HEK293 (cell line): Measurements from ENCODE around the gene SPECC1L.
"Not testable (repeated sequence)": the region's sequence is repeated elsewhere in the genome, so short reads cannot be mapped to it uniquely, and the experiment has no call there.

ENCODE experiments used
- CTCF ChIA-PET: fragments of 350-600 bp; formaldehyde crosslinking; extraction: SDS; loops from one replicate; lab custom pipeline; 2021; ENCODE audit warnings: antibody characterized with exemption; lab: Yijun Ruan, JAX
- POLR2A ChIA-PET: fragments of 300-600 bp; formaldehyde crosslinking; extraction: SDS; loops from one replicate; lab custom pipeline; 2020; ENCODE audit warnings: antibody characterized with exemption, inconsistent platforms; lab: Yijun Ruan, JAX
- H3K27ac ChIP-seq: fragments of 200-500 bp; sonication (Bioruptor generic); 2 replicates; pipeline ENCODE4 v1.5.1; 2014; ENCODE audit warnings: low read depth, low read length, control low read depth, inconsistent platforms; ENCODE audit errors: extremely low read depth
- H3K36me3 ChIP-seq, 2 experiments: fragments of 200-500 bp in 1 of 2; sonication (Bioruptor generic) in 1 of 2; 1 replicate in 1 of 2; 2 replicates in 1 of 2; pipeline ENCODE4 v1.5.1; 2014 to 2017; ENCODE audit warnings: inconsistent platforms in 2 of 2, low read length in 2 of 2; ENCODE audit not compliant: control insufficient read depth in 2 of 2, insufficient read depth in 1 of 2
- H3K4me1 ChIP-seq: fragments of 200-500 bp; sonication (Bioruptor generic); 2 replicates; pipeline ENCODE4 v1.5.1; 2014; ENCODE audit warnings: mild to moderate bottlenecking, low read length, inconsistent platforms; ENCODE audit not compliant: control insufficient read depth, insufficient read depth
- H3K4me3 ChIP-seq: 2 replicates; pipeline ENCODE4 v1.5.1; 2011; ENCODE audit warnings: low read depth, mild to moderate bottlenecking, control low read depth, low read length, moderate library complexity
- H3K9me3 ChIP-seq: fragments of 200-500 bp; sonication (Bioruptor generic); 2 replicates; pipeline ENCODE4 v1.5.1; 2014; ENCODE audit warnings: low read depth, low read length, inconsistent platforms; ENCODE audit not compliant: control insufficient read depth, insufficient read depth
- GLIS1 ChIP-seq: fragments of 450-650 bp; formaldehyde crosslinking; IDR thresholded peaks from 2 replicates; pipeline ENCODE4 v1.5.1; 2016; ENCODE audit warnings: missing biosample characterization, missing genetic modification characterization
- RBAK ChIP-seq: fragments of 450-650 bp; formaldehyde crosslinking; IDR thresholded peaks from 2 replicates; pipeline ENCODE4 v1.5.1; 2016; ENCODE audit warnings: missing biosample characterization, missing genetic modification characterization
- ZEB2 ChIP-seq: fragments of 450-650 bp; formaldehyde crosslinking; IDR thresholded peaks from 2 replicates; pipeline ENCODE4 v1.5.1; 2016; ENCODE audit warnings: missing biosample characterization, missing genetic modification characterization
- ZFHX2 ChIP-seq: fragments of 450-650 bp; formaldehyde crosslinking; conservative IDR thresholded peaks from 2 replicates; pipeline ENCODE4 v1.5.1; 2016; ENCODE audit warnings: missing biosample characterization, missing genetic modification characterization
- ZNF10 ChIP-seq: fragments of 450-650 bp; formaldehyde crosslinking; IDR thresholded peaks from 2 replicates; pipeline ENCODE4 v1.5.1; 2017; ENCODE audit warnings: missing biosample characterization, missing genetic modification characterization
- ZNF121 ChIP-seq: fragments of 450-650 bp; formaldehyde crosslinking; IDR thresholded peaks from 2 replicates; pipeline ENCODE4 v1.5.1; 2016; ENCODE audit warnings: missing biosample characterization, missing genetic modification characterization
- ZNF138 ChIP-seq: fragments of 450-650 bp; formaldehyde crosslinking; IDR thresholded peaks from 2 replicates; pipeline ENCODE4 v1.5.1; 2016; ENCODE audit warnings: missing biosample characterization, missing genetic modification characterization, borderline replicate concordance
- ZNF184 ChIP-seq: fragments of 450-650 bp; IDR thresholded peaks from 2 replicates; pipeline ENCODE4 v1.5.1; 2018; ENCODE audit warnings: missing biosample characterization, mild to moderate bottlenecking, missing genetic modification characterization
- ZNF19 ChIP-seq: fragments of 450-650 bp; formaldehyde crosslinking; IDR thresholded peaks from 2 replicates; pipeline ENCODE4; 2016; ENCODE audit warnings: missing biosample characterization, missing genetic modification characterization, low read depth
- ZNF510 ChIP-seq: fragments of 450-650 bp; formaldehyde crosslinking; IDR thresholded peaks from 2 replicates; pipeline ENCODE4 v1.5.1; 2018; ENCODE audit warnings: mild to moderate bottlenecking, missing genetic modification characterization, missing biosample characterization; ENCODE audit not compliant: insufficient replicate concordance
- ZNF521 ChIP-seq: fragments of 450-650 bp; formaldehyde crosslinking; IDR thresholded peaks from 2 replicates; pipeline ENCODE4 v1.5.1; 2017; ENCODE audit warnings: missing biosample characterization, mild to moderate bottlenecking, missing genetic modification characterization
- ZNF571 ChIP-seq: fragments of 450-650 bp; formaldehyde crosslinking; IDR thresholded peaks from 2 replicates; pipeline ENCODE4 v1.5.0; 2017; ENCODE audit warnings: missing biosample characterization, missing genetic modification characterization
- ZNF600 ChIP-seq: fragments of 450-650 bp; formaldehyde crosslinking; IDR thresholded peaks from 2 replicates; pipeline ENCODE4 v1.5.1; 2016; ENCODE audit warnings: missing biosample characterization, missing genetic modification characterization
- ZNF76 ChIP-seq: fragments of 450-650 bp; formaldehyde crosslinking; IDR thresholded peaks from 2 replicates; pipeline ENCODE4; 2016; ENCODE audit warnings: low read depth, missing biosample characterization, missing genetic modification characterization, borderline replicate concordance
- ZNF830 ChIP-seq: fragments of 450-650 bp; IDR thresholded peaks from 2 replicates; pipeline ENCODE4 v1.5.0; 2018; ENCODE audit warnings: missing biosample characterization, missing genetic modification characterization, low read depth, mild to moderate bottlenecking, moderate library complexity
- ZNF843 ChIP-seq: fragments of 450-650 bp; formaldehyde crosslinking; IDR thresholded peaks from 2 replicates; pipeline ENCODE4 v1.5.1; 2016; ENCODE audit warnings: missing biosample characterization, missing genetic modification characterization
- ZSCAN30 ChIP-seq: fragments of 450-650 bp; IDR thresholded peaks from 2 replicates; pipeline ENCODE4 v1.5.1; 2018; ENCODE audit warnings: missing biosample characterization, mild to moderate bottlenecking, missing genetic modification characterization, moderate library complexity
- TF ChIP-seq, protein P1 (sequence below): fragments of 450-650 bp; formaldehyde crosslinking; IDR thresholded peaks from 2 replicates; pipeline ENCODE4 v1.5.1; 2017; ENCODE audit warnings: missing biosample characterization, missing genetic modification characterization
- TF ChIP-seq, protein P2 (sequence below): fragments of 450-650 bp; formaldehyde crosslinking; IDR thresholded peaks from 2 replicates; pipeline ENCODE4 v1.5.1; 2016; ENCODE audit warnings: missing biosample characterization, missing genetic modification characterization
- TF ChIP-seq, protein P3 (sequence below): fragments of 450-650 bp; formaldehyde crosslinking; IDR thresholded peaks from 2 replicates; pipeline ENCODE4 v1.5.1; 2017; ENCODE audit warnings: missing biosample characterization, missing genetic modification characterization

Gene SPECC1L

DNA sequence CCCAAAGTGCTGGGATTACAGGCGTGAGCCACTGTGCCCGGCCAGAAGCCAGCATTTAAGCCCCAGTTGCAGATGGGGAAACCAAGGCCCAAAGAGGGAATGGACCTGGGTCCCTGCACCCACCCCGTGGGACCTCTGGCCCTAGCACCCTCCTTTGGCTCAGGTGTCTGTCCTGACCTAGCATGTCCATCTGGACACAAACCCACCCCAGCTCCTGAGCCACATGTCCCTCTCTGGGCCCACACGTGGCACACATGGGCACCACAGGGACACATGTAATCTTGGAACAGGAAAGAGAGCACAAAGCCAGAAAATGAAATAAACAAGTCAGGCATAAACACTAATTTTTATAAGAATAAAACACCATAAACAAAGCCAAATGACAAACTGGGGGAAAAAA is 35.3 kb upstream of the SPECC1L start:
- ChIA-PET POLR2A (interaction anchor here (0.5 kb wide), 1 partner anchor 748 kb away, joined by 4 read pairs; no protein-coding TSS in a partner anchor), CTCF (no interaction called here)
- Histone ChIP-seq H3K36me3 (no peaks in the 10 kb centered on the region), H3K4me3 (no peak overlapping the region), H3K4me1 (no peaks in the 10 kb centered on the region), H3K27ac (no peak overlapping the region), H3K9me3 (no peaks in the 10 kb centered on the region)
- TF ChIP-seq ZNF510 (tag by site-specific recombination) (no peak), ZNF830 (tag by site-specific recombination) (no peak), ZNF76 (tag by site-specific recombination) (no peak), GLIS1 (tag by site-specific recombination) (no peak), ZFHX2 (tag by site-specific recombination) (no peak), ZNF184 (no peak), ZNF138 (tag by site-specific recombination) (no peak), ZEB2 (tag by site-specific recombination) (no peak), ZNF843 (tag by site-specific recombination) (no peak)

DNA sequence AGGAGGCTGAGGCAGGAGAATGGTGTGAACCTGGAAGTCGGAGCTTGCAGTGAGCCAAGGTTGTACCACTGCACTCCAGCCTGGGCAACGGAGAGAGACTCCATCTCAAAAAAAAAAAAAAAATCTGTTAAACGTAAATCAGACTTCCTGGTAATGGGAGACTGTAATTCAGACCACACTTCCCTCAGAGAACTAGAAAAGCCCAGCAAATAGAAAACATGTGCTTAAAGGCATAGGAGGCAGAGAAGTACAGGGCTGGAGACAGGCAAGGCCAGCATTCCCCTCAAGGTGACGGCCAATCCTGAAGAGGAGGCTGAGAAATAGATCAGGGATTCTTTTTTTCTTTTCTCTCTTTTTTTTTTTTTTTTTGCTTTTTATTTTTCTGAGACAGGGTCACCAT is 34.0 kb upstream of the SPECC1L start:
- Histone ChIP-seq H3K4me1 (no peaks in the 10 kb centered on the region), H3K9me3 (no peaks in the 10 kb centered on the region), H3K27ac (no peak overlapping the region), H3K4me3 (no peak overlapping the region), H3K36me3 (no peaks in the 10 kb centered on the region)
- ChIA-PET POLR2A (no interaction called here), CTCF (no interaction called here)
- TF ChIP-seq ZNF510 (tag by site-specific recombination): no peak
- TF ChIP-seq ZNF521: no peak
- TF ChIP-seq ZNF121 (tag by site-specific recombination): no peak
- TF ChIP-seq ZNF571 (tag by site-specific recombination): no peak
- TF ChIP-seq, protein P1, sequence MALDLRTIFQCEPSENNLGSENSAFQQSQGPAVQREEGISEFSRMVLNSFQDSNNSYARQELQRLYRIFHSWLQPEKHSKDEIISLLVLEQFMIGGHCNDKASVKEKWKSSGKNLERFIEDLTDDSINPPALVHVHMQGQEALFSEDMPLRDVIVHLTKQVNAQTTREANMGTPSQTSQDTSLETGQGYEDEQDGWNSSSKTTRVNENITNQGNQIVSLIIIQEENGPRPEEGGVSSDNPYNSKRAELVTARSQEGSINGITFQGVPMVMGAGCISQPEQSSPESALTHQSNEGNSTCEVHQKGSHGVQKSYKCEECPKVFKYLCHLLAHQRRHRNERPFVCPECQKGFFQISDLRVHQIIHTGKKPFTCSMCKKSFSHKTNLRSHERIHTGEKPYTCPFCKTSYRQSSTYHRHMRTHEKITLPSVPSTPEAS (tag by site-specific recombination): no peak

DNA sequence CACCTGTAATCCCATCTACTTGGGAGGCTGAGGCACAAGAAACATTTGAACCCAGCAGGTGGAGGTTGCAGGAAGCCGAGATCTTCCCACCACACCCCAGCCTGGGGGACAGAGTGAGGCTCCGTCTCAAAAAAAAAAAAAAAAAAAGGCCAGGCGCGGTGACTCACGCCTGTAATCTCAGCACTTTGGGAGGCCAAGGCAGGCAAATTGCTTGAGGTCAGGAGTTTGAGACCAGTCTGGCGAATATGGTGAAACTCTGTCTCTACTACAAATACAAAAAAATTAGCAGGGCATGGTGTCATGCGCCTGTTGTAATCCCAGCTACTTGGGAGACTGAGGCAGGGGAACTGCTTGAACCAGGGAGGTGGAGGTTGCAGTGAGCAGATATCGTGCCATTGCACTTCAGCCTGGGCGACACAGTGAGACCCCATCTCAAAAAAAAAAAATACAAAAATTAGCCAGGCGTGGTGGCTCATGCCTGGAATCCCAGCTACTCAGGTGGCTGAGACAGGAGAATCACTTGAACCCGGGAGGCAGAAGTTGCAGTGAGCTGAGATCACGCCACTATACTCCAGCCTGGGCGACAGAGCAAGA is 32.4 kb upstream of the SPECC1L start:
- H3K4me1 ChIP-seq, H3K27ac ChIP-seq, POLR2A ChIA-PET: not testable (repeated sequence)

DNA sequence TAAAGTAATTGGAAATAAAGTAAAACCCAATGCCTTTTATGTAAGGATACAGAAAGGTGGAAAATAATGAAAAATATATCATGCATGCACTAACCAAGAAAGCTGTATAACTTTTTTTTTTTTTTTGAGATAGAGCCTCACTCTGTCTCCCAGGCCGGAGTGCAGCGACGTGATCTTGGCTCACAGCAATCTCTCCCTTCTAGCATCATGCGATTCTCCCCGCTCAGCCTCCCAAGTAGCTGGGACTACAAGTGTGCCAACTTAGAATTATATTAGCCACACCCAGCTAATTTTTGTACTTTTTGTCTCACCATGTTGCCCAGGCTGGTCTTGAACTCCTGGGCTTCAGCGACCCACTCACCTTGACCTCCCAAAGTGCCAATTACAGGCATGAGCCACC is 30.2 kb upstream of the SPECC1L start:
- Histone ChIP-seq H3K4me1 (no peaks in the 10 kb centered on the region; the same call in 1 of the 2 replicates), H3K9me3 (no peaks in the 10 kb centered on the region), H3K27ac (no peak overlapping the region), H3K36me3 (no peaks in the 10 kb centered on the region), H3K4me3 (no peak overlapping the region)
- POLR2A ChIA-PET: interaction anchor here (0.6 kb wide), 1 partner anchor 389 kb away, joined by 3 read pairs; no protein-coding TSS in a partner anchor
- TF ChIP-seq, protein P2, sequence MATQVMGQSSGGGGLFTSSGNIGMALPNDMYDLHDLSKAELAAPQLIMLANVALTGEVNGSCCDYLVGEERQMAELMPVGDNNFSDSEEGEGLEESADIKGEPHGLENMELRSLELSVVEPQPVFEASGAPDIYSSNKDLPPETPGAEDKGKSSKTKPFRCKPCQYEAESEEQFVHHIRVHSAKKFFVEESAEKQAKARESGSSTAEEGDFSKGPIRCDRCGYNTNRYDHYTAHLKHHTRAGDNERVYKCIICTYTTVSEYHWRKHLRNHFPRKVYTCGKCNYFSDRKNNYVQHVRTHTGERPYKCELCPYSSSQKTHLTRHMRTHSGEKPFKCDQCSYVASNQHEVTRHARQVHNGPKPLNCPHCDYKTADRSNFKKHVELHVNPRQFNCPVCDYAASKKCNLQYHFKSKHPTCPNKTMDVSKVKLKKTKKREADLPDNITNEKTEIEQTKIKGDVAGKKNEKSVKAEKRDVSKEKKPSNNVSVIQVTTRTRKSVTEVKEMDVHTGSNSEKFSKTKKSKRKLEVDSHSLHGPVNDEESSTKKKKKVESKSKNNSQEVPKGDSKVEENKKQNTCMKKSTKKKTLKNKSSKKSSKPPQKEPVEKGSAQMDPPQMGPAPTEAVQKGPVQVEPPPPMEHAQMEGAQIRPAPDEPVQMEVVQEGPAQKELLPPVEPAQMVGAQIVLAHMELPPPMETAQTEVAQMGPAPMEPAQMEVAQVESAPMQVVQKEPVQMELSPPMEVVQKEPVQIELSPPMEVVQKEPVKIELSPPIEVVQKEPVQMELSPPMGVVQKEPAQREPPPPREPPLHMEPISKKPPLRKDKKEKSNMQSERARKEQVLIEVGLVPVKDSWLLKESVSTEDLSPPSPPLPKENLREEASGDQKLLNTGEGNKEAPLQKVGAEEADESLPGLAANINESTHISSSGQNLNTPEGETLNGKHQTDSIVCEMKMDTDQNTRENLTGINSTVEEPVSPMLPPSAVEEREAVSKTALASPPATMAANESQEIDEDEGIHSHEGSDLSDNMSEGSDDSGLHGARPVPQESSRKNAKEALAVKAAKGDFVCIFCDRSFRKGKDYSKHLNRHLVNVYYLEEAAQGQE: no peak
- TF ChIP-seq ZNF19 (tag by site-specific recombination): no peak
- TF ChIP-seq, protein P3, sequence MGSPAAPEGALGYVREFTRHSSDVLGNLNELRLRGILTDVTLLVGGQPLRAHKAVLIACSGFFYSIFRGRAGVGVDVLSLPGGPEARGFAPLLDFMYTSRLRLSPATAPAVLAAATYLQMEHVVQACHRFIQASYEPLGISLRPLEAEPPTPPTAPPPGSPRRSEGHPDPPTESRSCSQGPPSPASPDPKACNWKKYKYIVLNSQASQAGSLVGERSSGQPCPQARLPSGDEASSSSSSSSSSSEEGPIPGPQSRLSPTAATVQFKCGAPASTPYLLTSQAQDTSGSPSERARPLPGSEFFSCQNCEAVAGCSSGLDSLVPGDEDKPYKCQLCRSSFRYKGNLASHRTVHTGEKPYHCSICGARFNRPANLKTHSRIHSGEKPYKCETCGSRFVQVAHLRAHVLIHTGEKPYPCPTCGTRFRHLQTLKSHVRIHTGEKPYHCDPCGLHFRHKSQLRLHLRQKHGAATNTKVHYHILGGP (tag by site-specific recombination): no peak
- no peak for TF ChIP-seq RBAK (tag by site-specific recombination)
- TF ChIP-seq ZNF600 (tag by site-specific recombination): no peak
- no peak for TF ChIP-seq ZNF10 (tag by site-specific recombination)
- no peak for TF ChIP-seq ZSCAN30
- CTCF ChIA-PET: interaction anchor here (0.6 to 1.5 kb wide), 5 partner anchors 8 to 231 kb away, joined by 3 to 6 read pairs (median 3); no protein-coding TSS in a partner anchor

More for the DNA sequence above, 32.4 kb upstream of the SPECC1L start:
- TF ChIP-seq ZNF121 (tag by site-specific recombination): peak; percentile 69
- TF ChIP-seq, all 188 proteins: peak for 1; not testable (repeated sequence) for 187
- not testable (repeated sequence) for H3K9me3 ChIP-seq, H3K36me3 ChIP-seq, H3K4me3 ChIP-seq
- CTCF ChIA-PET: interaction anchor here (0.8 kb wide), 1 partner anchor 83 kb away, joined by 3 read pairs; no protein-coding TSS in a partner anchor
